Osteoblast (primary cell): ENCODE data around the gene RBPJ. TPM values are rescaled to one million over a fixed set of nuclear protein-coding genes. Genes with fewer than 3 reads are reported as not detected.

Experiments
- DNase-seq: peaks from one replicate; pipeline ENCODE4 v3.0.0; 2011; ENCODE audit warnings: low spot score, mixed read lengths; ENCODE audit not compliant: insufficient read length; ENCODE audit errors: missing footprints
- H2AFZ ChIP-seq: 2 replicates; pipeline ENCODE4 v1.6.0; 2011; ENCODE audit warnings: mild to moderate bottlenecking, low read length
- H3K27ac ChIP-seq: 2 replicates; pipeline ENCODE4 v1.5.1; 2011; ENCODE audit warnings: mild to moderate bottlenecking, low read depth, low read length, moderate library complexity
- H3K27me3 ChIP-seq: 2 replicates; pipeline ENCODE4 v1.6.0; 2012; ENCODE audit warnings: mild to moderate bottlenecking, control low read depth, inconsistent platforms, low read length, moderate library complexity; ENCODE audit not compliant: insufficient read depth
- H3K36me3 ChIP-seq: 2 replicates; pipeline ENCODE4 v1.5.1; 2011; ENCODE audit warnings: mild to moderate bottlenecking, low read length, control low read depth, moderate library complexity; ENCODE audit not compliant: insufficient read depth
- H3K4me1 ChIP-seq: 2 replicates; pipeline ENCODE4 v1.5.1; 2011; ENCODE audit warnings: mild to moderate bottlenecking, low read length, control low read depth, moderate library complexity; ENCODE audit not compliant: insufficient read depth
- H3K4me2 ChIP-seq: 2 replicates; pipeline ENCODE4 v1.6.0; 2011; ENCODE audit warnings: mild to moderate bottlenecking, low read length; ENCODE audit not compliant: insufficient read depth
- H3K4me3 ChIP-seq: fragments of 200-600 bp; sonication (generic); 3 replicates; pipeline ENCODE4 v1.5.1; 2012; ENCODE audit warnings: mild to moderate bottlenecking, low read length, inconsistent platforms; ENCODE audit not compliant: insufficient read depth
- H3K79me2 ChIP-seq: 2 replicates; pipeline ENCODE4 v1.6.0; 2012; ENCODE audit warnings: mild to moderate bottlenecking, low read length, control low read depth, inconsistent platforms; ENCODE audit not compliant: insufficient read depth
- H3K9me3 ChIP-seq: 2 replicates; pipeline ENCODE4 v1.5.1; 2011; ENCODE audit warnings: low read depth, low read length, control low read depth
- H4K20me1 ChIP-seq: 2 replicates; pipeline ENCODE4 v1.6.0; 2012; ENCODE audit warnings: mild to moderate bottlenecking, low read length, control low read depth; ENCODE audit not compliant: insufficient read depth
- CTCF ChIP-seq: IDR thresholded peaks from 2 replicates; pipeline ENCODE4 v1.5.1; 2011; ENCODE audit warnings: mild to moderate bottlenecking, low read depth, low read length, moderate library complexity; ENCODE audit errors: extremely low read depth
- total RNA-seq: library from RNA; depleted of rRNA; stranded (reverse); fragments of >200 nt; gene quantifications from 2 replicates; pipeline ENCODE4 v1.2.3, GENCODE V29; 2012

The RBPJ gene
- total RNA-seq, 1 donor: 106 TPM

GRCh38 chr4:26404743-26405206 lies 84.0 kb downstream of the RBPJ start:
- Histone ChIP-seq H3K4me3 (no peak overlapping the region), H3K4me2 (no peak overlapping the region)
- no peak for DNase-seq

GRCh38 chr4:26406346-26406975 lies 85.6 kb downstream of the RBPJ start:
- Histone ChIP-seq H3K9me3 (peaks cover 6% of the 10 kb centered on the region), H3K36me3 (peaks cover 25% of the 10 kb centered on the region), H3K79me2 (peaks cover 53% of the 10 kb centered on the region), H3K27ac (no peak overlapping the region), H3K4me2 (no peak overlapping the region), H2AFZ (no peak overlapping the region), H3K4me3 (no peak overlapping the region), H3K27me3 (no peaks in the 10 kb centered on the region), H3K4me1 (no peaks in the 10 kb centered on the region), H4K20me1 (no peaks in the 10 kb centered on the region)
- no peak for TF ChIP-seq CTCF
- DNase-seq: no peak

More at GRCh38 chr4:26404743-26405206, 84.0 kb downstream of the RBPJ start:
- Histone ChIP-seq H3K9me3 (peaks cover 6% of the 10 kb centered on the region), H3K36me3 (peaks cover 25% of the 10 kb centered on the region), H3K4me1 (no peaks in the 10 kb centered on the region), H4K20me1 (no peaks in the 10 kb centered on the region), H3K79me2 (peaks cover 55% of the 10 kb centered on the region), H2AFZ (no peak overlapping the region), H3K27me3 (no peaks in the 10 kb centered on the region), H3K27ac (no peak overlapping the region)
- TF ChIP-seq CTCF: no peak

- Histone ChIP-seq H3K4me3 (no peak overlapping the region), H3K79me2 (peaks cover 51% of the 10 kb centered on the region), H3K27ac (peak overlapping the region; percentile 11), H3K9me3 (peaks cover 6% of the 10 kb centered on the region), H3K27me3 (no peaks in the 10 kb centered on the region), H3K4me2 (no peak overlapping the region), H2AFZ (no peak overlapping the region), H3K36me3 (peaks cover 25% of the 10 kb centered on the region), H3K4me1 (peaks cover 4% of the 10 kb centered on the region), H4K20me1 (no peaks in the 10 kb centered on the region)
- DNase-seq: no peak
- no peak for TF ChIP-seq CTCF
Observed at GRCh38 chr4:26407476-26407875, 86.7 kb downstream of the RBPJ start.

GRCh38 chr4:26410385-26411293 lies 89.8 kb downstream of the RBPJ start:
- no peaks in the 10 kb centered on the region for H3K27me3 ChIP-seq
- TF ChIP-seq CTCF: peak; percentile 61
- no peak for DNase-seq
- H2AFZ ChIP-seq: no peak overlapping the region
- H3K36me3 ChIP-seq: peaks cover 28% of the 10 kb centered on the region
- H3K4me1 ChIP-seq: peaks cover 17% of the 10 kb centered on the region
- no peak overlapping the region for H3K4me2 ChIP-seq
- H3K79me2 ChIP-seq: peaks cover 51% of the 10 kb centered on the region
- H3K27ac ChIP-seq: no peak overlapping the region
- H4K20me1 ChIP-seq: no peaks in the 10 kb centered on the region
- no peak overlapping the region for H3K4me3 ChIP-seq
- H3K9me3 ChIP-seq: peaks cover 6% of the 10 kb centered on the region
